Measurements from ENCODE around the gene GALNT11.

DNA sequence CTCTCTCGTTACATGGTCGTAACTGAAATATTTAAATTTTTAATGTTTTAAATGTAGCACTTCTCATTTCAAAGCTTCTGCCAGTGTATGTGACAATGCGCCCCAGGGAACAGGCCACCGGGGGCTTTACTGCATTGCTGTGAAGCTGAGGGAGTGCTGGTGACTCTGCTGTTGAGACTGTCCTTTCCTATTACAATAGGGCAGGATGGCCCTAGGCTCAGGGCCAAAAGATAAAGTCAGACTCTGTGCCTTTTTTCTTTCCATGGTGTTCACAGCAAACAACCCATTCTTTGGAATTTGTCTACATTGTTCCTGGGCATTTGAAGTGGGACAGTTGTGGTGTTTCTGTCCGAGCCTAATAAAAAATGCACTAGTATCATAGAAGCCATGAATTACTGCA is 107.3 kb downstream of the GALNT11 start:
- TF ChIP-seq, protein P1, sequence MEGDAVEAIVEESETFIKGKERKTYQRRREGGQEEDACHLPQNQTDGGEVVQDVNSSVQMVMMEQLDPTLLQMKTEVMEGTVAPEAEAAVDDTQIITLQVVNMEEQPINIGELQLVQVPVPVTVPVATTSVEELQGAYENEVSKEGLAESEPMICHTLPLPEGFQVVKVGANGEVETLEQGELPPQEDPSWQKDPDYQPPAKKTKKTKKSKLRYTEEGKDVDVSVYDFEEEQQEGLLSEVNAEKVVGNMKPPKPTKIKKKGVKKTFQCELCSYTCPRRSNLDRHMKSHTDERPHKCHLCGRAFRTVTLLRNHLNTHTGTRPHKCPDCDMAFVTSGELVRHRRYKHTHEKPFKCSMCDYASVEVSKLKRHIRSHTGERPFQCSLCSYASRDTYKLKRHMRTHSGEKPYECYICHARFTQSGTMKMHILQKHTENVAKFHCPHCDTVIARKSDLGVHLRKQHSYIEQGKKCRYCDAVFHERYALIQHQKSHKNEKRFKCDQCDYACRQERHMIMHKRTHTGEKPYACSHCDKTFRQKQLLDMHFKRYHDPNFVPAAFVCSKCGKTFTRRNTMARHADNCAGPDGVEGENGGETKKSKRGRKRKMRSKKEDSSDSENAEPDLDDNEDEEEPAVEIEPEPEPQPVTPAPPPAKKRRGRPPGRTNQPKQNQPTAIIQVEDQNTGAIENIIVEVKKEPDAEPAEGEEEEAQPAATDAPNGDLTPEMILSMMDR (IDR thresholded peaks at IDR 0.05; ENCODE audit: low read depth, low read length, poor library complexity, severe bottlenecking): no peak
- no peak for TF ChIP-seq EZH2phosphoT487 (IDR thresholded peaks at IDR 0.05; ENCODE audit: borderline replicate concordance, low read length)

Data from DOHH2 (cell line).